Muscle of leg (tissue), 11 donors: Measurements from ENCODE around the gene RPS2. TPM values are rescaled to one million over a fixed set of nuclear protein-coding genes. Genes with fewer than 3 reads are reported as not detected.

ENCODE experiments used
- DNase-seq: peaks from one replicate; pipeline ENCODE4 v3.0.0; 2013
- H3K27ac ChIP-seq: one replicate; pipeline ENCODE4 v1.5.1; 2013; ENCODE audit warnings: mild to moderate bottlenecking, low read length, control low read depth
- H3K27me3 ChIP-seq: one replicate; pipeline ENCODE4 v1.6.1; 2013; ENCODE audit warnings: low read length; ENCODE audit not compliant: control insufficient read depth, insufficient read depth
- H3K36me3 ChIP-seq: one replicate; pipeline ENCODE4 v1.6.1; 2013; ENCODE audit warnings: low read length; ENCODE audit not compliant: control insufficient read depth, insufficient read depth
- H3K4me1 ChIP-seq: one replicate; pipeline ENCODE4 v1.6.1; 2013; ENCODE audit warnings: low read length; ENCODE audit not compliant: control insufficient read depth, insufficient read depth
- H3K4me3 ChIP-seq: one replicate; pipeline ENCODE4 v1.5.1; 2013; ENCODE audit warnings: low read length, control low read depth
- H3K9me3 ChIP-seq: replicated peaks from 2 replicates; pipeline ENCODE4 v1.6.1; 2013; ENCODE audit warnings: low read depth, low read length; ENCODE audit not compliant: control insufficient read depth
- WGBS: methylation state at CpG from one replicate; pipeline ENCODE4 v1.1.5; 2013; ENCODE audit warnings: missing lambda C conversion rate; ENCODE audit not compliant: insufficient coverage; 5-methylcytosine and 5-hydroxymethylcytosine counted together
- polyA plus RNA-seq, 8 donors: library from polyadenylated mRNA; unstranded; fragments of 120-200 nt; gene quantifications; one replicate each; pipeline versions ENCODE4 v1.2.1 to v1.2.3, GENCODE V29; 2013; ENCODE audit warnings: inconsistent platforms in 1 of 8, low replicate concordance in 1 of 8; ENCODE audit not compliant: insufficient read length in 8 of 8, insufficient read depth in 1 of 8
- total RNA-seq: library from RNA; stranded (reverse); fragments of 120-200 nt; gene quantifications from one replicate; pipeline ENCODE4 v1.2.4, GENCODE V29; 2013

RPS2 gene
- total and polyA plus RNA-seq, 9 donors, result 2,334 to 3,712 (median 3,453) TPM

- Histone ChIP-seq H3K4me1 (peaks cover 13% of the 10 kb centered on the region), H3K27me3 (peaks cover 9% of the 10 kb centered on the region), H3K9me3 (no peaks in the 10 kb centered on the region), H3K4me3 (no peak overlapping the region), H3K36me3 (peaks cover 14% of the 10 kb centered on the region), H3K27ac (no peak overlapping the region)
- no peak for DNase-seq
- 57% methylated on average over 22 of the region's 23 CpGs for WGBS
Measured at GRCh38 chr16:1933097-1933661, 31.4 kb downstream of the RPS2 start.

GRCh38 chr16:1932050-1933028, 32.3 kb downstream of the RPS2 start:
- Histone ChIP-seq H3K4me3 (no peak overlapping the region), H3K27ac (no peak overlapping the region), H3K4me1 (peaks cover 13% of the 10 kb centered on the region), H3K9me3 (no peaks in the 10 kb centered on the region), H3K27me3 (peaks cover 9% of the 10 kb centered on the region), H3K36me3 (peaks cover 7% of the 10 kb centered on the region)
- 67% methylated on average over 17 of the region's 19 CpGs for WGBS
- DNase-seq, result no peak

- WGBS, result 74% methylated on average over 3 of the region's 10 CpGs
- H3K27ac ChIP-seq, result no peak overlapping the region
Measured at GRCh38 chr16:1930338-1930720, 34.3 kb downstream of the RPS2 start.

GRCh38 chr16:1929578-1930337, 34.9 kb downstream of the RPS2 start:
- DNase-seq, result peak; percentile 92
- H3K36me3 ChIP-seq, result no peaks in the 10 kb centered on the region
- H3K27me3 ChIP-seq, result peaks cover 10% of the 10 kb centered on the region
- no peaks in the 10 kb centered on the region for H3K9me3 ChIP-seq
- H3K4me3 ChIP-seq, result peak overlapping the region; percentile 46
- no peak overlapping the region for H3K27ac ChIP-seq
- 6% methylated on average over 66 of the region's 70 CpGs for WGBS
- H3K4me1 ChIP-seq, result peaks cover 9% of the 10 kb centered on the region

More at GRCh38 chr16:1930338-1930720, 34.3 kb downstream of the RPS2 start:
- H3K4me1 ChIP-seq, result peaks cover 9% of the 10 kb centered on the region
- H3K27me3 ChIP-seq, result peaks cover 9% of the 10 kb centered on the region
- no peaks in the 10 kb centered on the region for H3K36me3 ChIP-seq
- no peaks in the 10 kb centered on the region for H3K9me3 ChIP-seq
- no peak for DNase-seq
- no peak overlapping the region for H3K4me3 ChIP-seq

- 0% methylated on average over 3 of the region's 11 CpGs for WGBS
- peaks cover 15% of the 10 kb centered on the region for H3K27me3 ChIP-seq
- H3K4me1 ChIP-seq, result peaks cover 9% of the 10 kb centered on the region
- H3K4me3 ChIP-seq, result peak overlapping the region; percentile 46
- no peaks in the 10 kb centered on the region for H3K9me3 ChIP-seq
- peak; percentile 55 for DNase-seq
- H3K27ac ChIP-seq, result no peak overlapping the region
- no peaks in the 10 kb centered on the region for H3K36me3 ChIP-seq
Measured at GRCh38 chr16:1929105-1929504, 35.5 kb downstream of the RPS2 start.

GRCh38 chr16:1926271-1926670, 38.4 kb downstream of the RPS2 start:
- no peak overlapping the region for H3K4me3 ChIP-seq
- peaks cover 21% of the 10 kb centered on the region for H3K4me1 ChIP-seq
- no peaks in the 10 kb centered on the region for H3K9me3 ChIP-seq
- DNase-seq, result no peak
- H3K36me3 ChIP-seq, result no peaks in the 10 kb centered on the region
- H3K27ac ChIP-seq, result no peak overlapping the region
- 57% methylated on average over 7 of the region's 11 CpGs for WGBS
- peaks cover 37% of the 10 kb centered on the region for H3K27me3 ChIP-seq

- H3K27me3 ChIP-seq, result peaks cover 55% of the 10 kb centered on the region
Measured at GRCh38 chr16:1924095-1924494, 40.5 kb downstream of the RPS2 start.

GRCh38 chr16:1923299-1924034, 41.2 kb downstream of the RPS2 start:
- DNase-seq, result peak; percentile 45
- 4% methylated on average over 4 of the region's 24 CpGs for WGBS
- Histone ChIP-seq H3K4me1 (peaks cover 20% of the 10 kb centered on the region), H3K36me3 (no peaks in the 10 kb centered on the region), H3K4me3 (no peak overlapping the region), H3K27me3 (peaks cover 61% of the 10 kb centered on the region), H3K9me3 (no peaks in the 10 kb centered on the region), H3K27ac (no peak overlapping the region)

More at GRCh38 chr16:1924095-1924494, 40.5 kb downstream of the RPS2 start:
- Histone ChIP-seq H3K4me1 (peaks cover 18% of the 10 kb centered on the region), H3K9me3 (no peaks in the 10 kb centered on the region), H3K36me3 (no peaks in the 10 kb centered on the region), H3K4me3 (no peak overlapping the region), H3K27ac (no peak overlapping the region)
- WGBS, result 55% methylated on average over 5 of the region's 5 CpGs
- DNase-seq, result no peak

- H3K27me3 ChIP-seq, result peaks cover 68% of the 10 kb centered on the region
- no peak for DNase-seq
- no peaks in the 10 kb centered on the region for H3K9me3 ChIP-seq
- no peaks in the 10 kb centered on the region for H3K36me3 ChIP-seq
- 100% methylated on average over 2 of the region's 8 CpGs for WGBS
- peaks cover 23% of the 10 kb centered on the region for H3K4me1 ChIP-seq
- no peak overlapping the region for H3K4me3 ChIP-seq
- H3K27ac ChIP-seq, result no peak overlapping the region
Measured at GRCh38 chr16:1922357-1922756, 42.3 kb downstream of the RPS2 start.
